Caki2 (cell line): Measurements from ENCODE around the gene FSHR. TPM values are rescaled to one million over a fixed set of nuclear protein-coding genes. Genes with fewer than 3 reads are reported as not detected.

ENCODE experiments used
- DNase-seq: peaks from one replicate; pipeline ENCODE4 v3.0.0-alpha.2; 2015; ENCODE audit warnings: low read depth
- in situ Hi-C: cut with HindIII; loops from 2 replicates; pipeline ENCODE4 v1.10.0; 2016; ENCODE audit warnings: low sequenced_read_pairs, low pct_unique_long_range_greater_than_20kb, mixed read lengths
- total RNA-seq: library from RNA; depleted of rRNA; stranded (reverse); fragments of >200 nt; shearing (Covaris generic); gene quantifications from 2 replicates; pipeline ENCODE4 v1.2.3, GENCODE V29; 2014; ENCODE audit warnings: low replicate concordance

FSHR gene
- total RNA-seq, 1 experiment from 2014 or later: not detected

GRCh38 chr2:48991415-48992131, 162.7 kb downstream of the FSHR start:
- no peak for DNase-seq

GRCh38 chr2:48984922-48985321, 169.4 kb downstream of the FSHR start:
- in situ Hi-C loops: no loop called here
- no peak for DNase-seq

More at GRCh38 chr2:48991415-48992131, 162.7 kb downstream of the FSHR start:
- in situ Hi-C loops: no loop called here

GRCh38 chr2:48983551-48983950, 170.8 kb downstream of the FSHR start:
- DNase-seq: no peak
- in situ Hi-C loops: no loop called here

GRCh38 chr2:48982887-48983435, 171.4 kb downstream of the FSHR start:
- DNase-seq: no peak
- in situ Hi-C loops: no loop called here

- DNase-seq: no peak
- in situ Hi-C loops: no loop called here
These were observed 173.5 kb downstream of the FSHR start for GRCh38 chr2:48980846-48981245.

- no peak for DNase-seq
- in situ Hi-C loops: no loop called here
These were observed 174.6 kb downstream of the FSHR start for GRCh38 chr2:48979691-48980090.

- in situ Hi-C loops: no loop called here
- no peak for DNase-seq
These were observed 176.2 kb downstream of the FSHR start for GRCh38 chr2:48978131-48978530.

GRCh38 chr2:48971801-48972200, 182.5 kb downstream of the FSHR start:
- in situ Hi-C loops: no loop called here
- no peak for DNase-seq

GRCh38 chr2:48968011-48968410, 186.3 kb downstream of the FSHR start:
- DNase-seq: no peak
- in situ Hi-C loops: no loop called here

GRCh38 chr2:48965204-48965603, 189.1 kb downstream of the FSHR start:
- DNase-seq: peak; percentile 21
- in situ Hi-C loops: no loop called here

GRCh38 chr2:48961009-48961408, 193.3 kb downstream of the FSHR start:
- DNase-seq: no peak
- in situ Hi-C loops: no loop called here

- no peak for DNase-seq
- in situ Hi-C loops: no loop called here
These were observed 199.4 kb downstream of the FSHR start for GRCh38 chr2:48954935-48955334.

GRCh38 chr2:48954311-48954710, 200.0 kb downstream of the FSHR start:
- in situ Hi-C loops: no loop called here
- DNase-seq: no peak

- no peak for DNase-seq
- in situ Hi-C loops: no loop called here
These were observed 201.7 kb downstream of the FSHR start for GRCh38 chr2:48952614-48953013.

GRCh38 chr2:48952143-48952542, 202.2 kb downstream of the FSHR start:
- in situ Hi-C loops: no loop called here
- no peak for DNase-seq

GRCh38 chr2:48948400-48949125, 205.8 kb downstream of the FSHR start:
- in situ Hi-C loops: no loop called here
- no peak for DNase-seq

GRCh38 chr2:48946449-48947048, 207.8 kb downstream of the FSHR start:
- in situ Hi-C loops: no loop called here

GRCh38 chr2:48944956-48945355, 209.4 kb downstream of the FSHR start:
- in situ Hi-C loops: no loop called here
- no peak for DNase-seq

More at GRCh38 chr2:48946449-48947048, 207.8 kb downstream of the FSHR start:
- DNase-seq: peak; percentile 45

- in situ Hi-C loops: no loop called here
These were observed 210.9 kb downstream of the FSHR start for GRCh38 chr2:48943436-48943835.

More at GRCh38 chr2:48943436-48943835, 210.9 kb downstream of the FSHR start:
- no peak for DNase-seq
